Measurements from ENCODE around the gene AIF1.

The AIF1 gene

DNA sequence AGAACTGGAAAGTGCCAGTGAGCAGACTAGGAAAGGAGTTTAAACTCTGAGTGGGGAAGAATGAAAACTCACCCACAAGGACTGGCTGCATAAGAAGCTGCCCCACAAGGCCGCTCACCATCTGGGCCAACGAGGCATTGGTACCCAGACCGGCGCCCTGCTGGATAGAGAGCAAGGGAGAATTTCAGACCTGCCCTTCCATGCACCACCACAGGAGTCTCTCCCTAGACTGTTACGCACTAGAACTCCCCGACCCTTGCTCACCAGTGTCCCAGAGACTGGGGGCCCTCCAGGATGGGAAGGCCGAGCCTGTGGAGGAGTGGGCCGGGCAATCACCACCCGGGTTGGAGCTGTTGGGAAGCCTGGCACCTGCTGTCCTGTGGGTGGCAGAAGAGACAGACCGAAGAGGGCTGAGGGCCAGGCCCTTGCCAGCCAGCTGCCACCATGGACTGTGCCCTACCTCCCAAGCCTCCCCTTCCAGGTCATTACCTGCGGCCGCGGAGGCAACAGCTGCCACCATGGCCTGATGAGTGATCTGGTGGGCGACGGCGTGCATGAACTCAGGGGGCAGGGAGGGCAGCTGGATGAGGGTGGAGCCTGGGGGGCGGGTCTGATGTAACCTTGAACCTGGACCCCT, 28.9 kb downstream of the AIF1 start:
- DNase-seq = no peak
- Histone ChIP-seq H3K9me3 (ENCODE audit: severe bottlenecking) (no peaks in the 10 kb centered on the region), H3K4me3 (ENCODE audit: low read depth, low read length) (no peak overlapping the region), H3K27me3 (ENCODE audit: insufficient read depth, low read depth, severe bottlenecking) (no peaks in the 10 kb centered on the region), H3K36me3 (peaks cover 97% of the 10 kb centered on the region), H3K27ac (no peak overlapping the region)
- TF ChIP-seq, protein P1, sequence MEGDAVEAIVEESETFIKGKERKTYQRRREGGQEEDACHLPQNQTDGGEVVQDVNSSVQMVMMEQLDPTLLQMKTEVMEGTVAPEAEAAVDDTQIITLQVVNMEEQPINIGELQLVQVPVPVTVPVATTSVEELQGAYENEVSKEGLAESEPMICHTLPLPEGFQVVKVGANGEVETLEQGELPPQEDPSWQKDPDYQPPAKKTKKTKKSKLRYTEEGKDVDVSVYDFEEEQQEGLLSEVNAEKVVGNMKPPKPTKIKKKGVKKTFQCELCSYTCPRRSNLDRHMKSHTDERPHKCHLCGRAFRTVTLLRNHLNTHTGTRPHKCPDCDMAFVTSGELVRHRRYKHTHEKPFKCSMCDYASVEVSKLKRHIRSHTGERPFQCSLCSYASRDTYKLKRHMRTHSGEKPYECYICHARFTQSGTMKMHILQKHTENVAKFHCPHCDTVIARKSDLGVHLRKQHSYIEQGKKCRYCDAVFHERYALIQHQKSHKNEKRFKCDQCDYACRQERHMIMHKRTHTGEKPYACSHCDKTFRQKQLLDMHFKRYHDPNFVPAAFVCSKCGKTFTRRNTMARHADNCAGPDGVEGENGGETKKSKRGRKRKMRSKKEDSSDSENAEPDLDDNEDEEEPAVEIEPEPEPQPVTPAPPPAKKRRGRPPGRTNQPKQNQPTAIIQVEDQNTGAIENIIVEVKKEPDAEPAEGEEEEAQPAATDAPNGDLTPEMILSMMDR (IDR thresholded peaks at IDR 0.05; ENCODE audit: low read depth, low read length) = no peak

DNA sequence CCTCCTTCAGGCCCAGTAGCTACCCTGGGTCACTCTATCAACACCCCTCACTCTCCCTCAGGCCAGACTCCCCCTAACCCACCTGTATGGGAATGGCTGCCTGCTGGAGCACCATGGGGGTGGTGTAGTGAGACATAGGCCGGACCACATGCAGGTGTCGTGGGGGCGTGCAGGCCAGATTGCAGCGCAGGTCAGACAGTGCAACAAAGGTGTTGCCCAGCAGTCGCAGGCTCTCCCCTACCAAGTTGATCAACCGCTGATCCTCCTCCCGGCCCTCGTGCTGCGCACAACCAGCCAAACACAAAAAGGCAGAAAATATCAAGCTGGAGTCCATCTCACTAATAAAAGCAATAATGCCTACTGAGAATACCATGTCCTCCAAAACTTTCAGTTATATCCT, 30.3 kb downstream of the AIF1 start:
- Histone ChIP-seq H3K4me3 (ENCODE audit: low read depth, low read length) (no peak overlapping the region), H3K36me3 (peaks cover 97% of the 10 kb centered on the region), H3K27ac (no peak overlapping the region), H3K9me3 (ENCODE audit: severe bottlenecking) (no peaks in the 10 kb centered on the region), H3K27me3 (ENCODE audit: insufficient read depth, low read depth, severe bottlenecking) (no peaks in the 10 kb centered on the region)
- TF ChIP-seq, protein P1 (IDR thresholded peaks at IDR 0.05; ENCODE audit: low read depth, low read length) = no peak
- DNase-seq = no peak

DNA sequence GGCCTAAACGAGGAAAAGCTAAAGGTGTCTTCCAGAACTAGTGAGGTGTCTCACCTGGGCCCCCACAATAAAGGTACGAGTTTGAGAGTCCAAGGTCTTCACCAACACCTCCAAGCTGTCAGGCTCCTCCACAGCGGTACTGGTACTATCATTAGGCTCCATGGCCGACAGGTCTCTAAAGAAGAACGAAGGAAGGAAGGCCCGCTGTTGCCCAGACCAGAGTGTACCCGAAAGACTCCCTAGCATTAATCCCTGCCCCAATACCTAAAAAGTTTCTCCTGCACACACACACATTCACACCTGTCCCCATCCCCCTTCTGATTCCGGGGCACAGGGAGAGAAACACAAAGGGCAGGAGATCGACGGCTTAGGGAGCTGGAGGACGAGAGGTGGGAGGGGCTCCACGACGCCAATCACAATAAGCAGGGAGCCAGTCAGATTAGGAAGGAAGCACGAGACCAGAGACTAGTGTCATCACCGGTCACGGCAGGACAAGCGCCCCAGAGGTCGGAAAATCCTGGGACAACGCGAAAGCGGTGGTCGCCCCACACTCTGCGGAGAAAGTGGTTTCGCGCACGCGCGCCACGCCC, 36.7 kb downstream of the AIF1 start:
- DNase-seq = peak; percentile 96
- H3K27ac ChIP-seq = peak overlapping the region; percentile 97
- TF ChIP-seq, protein P1 (IDR thresholded peaks at IDR 0.05; ENCODE audit: low read depth, low read length) = no peak
- no peaks in the 10 kb centered on the region for H3K9me3 ChIP-seq (ENCODE audit: severe bottlenecking)
- H3K4me3 ChIP-seq (ENCODE audit: low read depth, low read length) = peak overlapping the region; percentile 69
- H3K27me3 ChIP-seq (ENCODE audit: insufficient read depth, low read depth, severe bottlenecking) = no peaks in the 10 kb centered on the region
- peaks cover 56% of the 10 kb centered on the region for H3K36me3 ChIP-seq

DNA sequence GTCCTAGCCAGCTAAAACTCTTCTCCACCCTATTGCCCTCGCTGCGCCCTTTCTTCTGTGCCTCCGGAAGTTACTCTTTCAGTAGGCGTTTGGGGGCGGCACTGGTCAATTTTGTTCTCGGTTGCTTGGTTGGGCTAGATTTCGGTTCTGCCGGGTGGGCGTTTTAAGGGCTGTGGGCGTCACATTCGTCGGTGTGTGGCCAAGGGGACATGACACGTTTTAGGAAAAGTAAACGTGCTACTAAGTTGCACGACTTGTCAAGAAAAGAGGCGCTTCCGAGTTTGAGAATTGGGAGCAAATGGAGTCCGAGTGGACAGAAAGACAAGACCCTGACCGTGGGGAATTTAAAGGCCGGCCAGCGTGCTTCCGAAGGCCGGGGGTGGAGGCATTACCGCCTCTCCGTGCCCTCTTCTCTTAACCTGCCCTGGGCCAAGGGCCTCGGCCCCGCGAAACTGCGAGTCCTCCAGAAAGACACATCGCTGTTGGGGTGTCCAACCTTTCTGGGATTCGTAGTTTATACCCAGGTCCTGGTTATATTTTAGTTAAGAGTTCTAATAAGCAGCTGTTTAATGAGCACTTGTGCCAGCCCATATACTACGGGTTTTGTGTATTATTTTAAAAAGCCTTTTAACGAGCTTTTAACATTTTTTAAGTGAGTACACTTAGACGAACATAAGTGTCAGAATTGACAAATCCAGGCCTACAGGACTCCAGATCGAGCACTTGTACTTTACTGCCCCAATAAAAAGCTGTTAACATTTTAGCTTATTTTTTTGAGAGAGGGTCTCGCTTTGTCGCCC, 38.1 kb downstream of the AIF1 start:
- Histone ChIP-seq H3K27me3 (ENCODE audit: insufficient read depth, low read depth, severe bottlenecking) (no peaks in the 10 kb centered on the region), H3K27ac (peak overlapping the region; percentile 97), H3K4me3 (ENCODE audit: low read depth, low read length) (peak overlapping the region; percentile 69), H3K36me3 (peaks cover 50% of the 10 kb centered on the region), H3K9me3 (ENCODE audit: severe bottlenecking) (no peaks in the 10 kb centered on the region)
- peak; percentile 95 for DNase-seq
- TF ChIP-seq, protein P1 (IDR thresholded peaks at IDR 0.05; ENCODE audit: low read depth, low read length) = no peak

DNA sequence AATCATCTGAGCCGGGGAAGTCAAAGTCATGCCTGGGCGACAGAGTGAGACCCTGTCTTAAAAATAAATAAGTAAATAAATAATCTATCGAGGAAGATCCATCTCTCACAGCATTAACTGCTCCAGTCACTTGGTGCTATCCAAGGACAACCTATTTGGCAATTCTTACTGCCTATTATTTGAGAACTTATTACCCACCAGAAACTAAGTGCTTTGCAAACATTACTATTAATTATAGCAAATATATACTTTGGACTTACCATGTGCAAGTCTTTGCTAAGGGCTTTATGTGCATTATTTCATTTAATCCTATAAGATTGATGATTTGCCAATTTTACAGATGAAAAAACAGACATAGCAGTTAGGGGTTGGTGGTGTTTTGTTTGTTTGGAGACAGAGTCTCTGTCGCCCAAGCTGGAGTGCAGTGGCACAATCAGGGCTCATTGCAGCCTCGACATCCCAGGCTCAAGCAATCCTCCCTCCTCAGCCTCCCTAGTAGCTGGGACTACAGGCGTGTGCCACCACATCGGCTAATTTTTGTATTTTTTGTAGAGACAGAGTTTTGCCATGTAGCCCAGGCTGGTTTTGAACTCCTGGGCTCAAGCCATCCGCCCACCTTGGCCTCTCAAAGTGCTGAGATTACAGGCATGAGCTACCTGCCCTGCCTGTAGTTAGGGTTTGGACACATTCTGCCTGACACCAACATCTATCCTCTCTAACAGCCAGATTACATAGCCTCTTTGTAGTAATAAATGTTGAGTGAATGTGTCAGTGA, 39.7 kb downstream of the AIF1 start:
- Histone ChIP-seq H3K27me3 (ENCODE audit: insufficient read depth, low read depth, severe bottlenecking) (no peaks in the 10 kb centered on the region), H3K9me3 (ENCODE audit: severe bottlenecking) (no peaks in the 10 kb centered on the region), H3K27ac (no peak overlapping the region), H3K36me3 (peaks cover 47% of the 10 kb centered on the region), H3K4me3 (ENCODE audit: low read depth, low read length) (no peak overlapping the region)
- DNase-seq = no peak
- TF ChIP-seq, protein P1 (IDR thresholded peaks at IDR 0.05; ENCODE audit: low read depth, low read length) = no peak
